ES-I3 (cell line): ENCODE measurements around the gene RAPGEF4.

Experiments used
- H3K36me3 ChIP-seq: 2 replicates; pipeline ENCODE4 v1.6.1; 2013; ENCODE audit warnings: mild to moderate bottlenecking, low read length, control low read depth, moderate library complexity; ENCODE audit not compliant: insufficient read depth
- H3K4me1 ChIP-seq: 2 replicates; pipeline ENCODE4 v1.6.1; 2013; ENCODE audit warnings: mild to moderate bottlenecking, control low read depth, low read length; ENCODE audit not compliant: insufficient read depth
- H3K9ac ChIP-seq: 2 replicates; pipeline ENCODE4 v1.6.1; 2013; ENCODE audit warnings: low read depth, mild to moderate bottlenecking, low read length, moderate library complexity
- H3K9me3 ChIP-seq: 2 replicates; pipeline ENCODE4 v1.6.1; 2013; ENCODE audit warnings: mild to moderate bottlenecking, low read length, moderate library complexity; ENCODE audit not compliant: control insufficient read depth, insufficient read depth

The RAPGEF4 gene

GRCh38 chr2:172711110-172711509 is 24.5 kb upstream of the RAPGEF4 start:
- Histone ChIP-seq H3K9ac (no peak overlapping the region), H3K9me3 (no peaks in the 10 kb centered on the region), H3K36me3 (no peaks in the 10 kb centered on the region), H3K4me1 (no peaks in the 10 kb centered on the region)

GRCh38 chr2:172712251-172712650 is 23.4 kb upstream of the RAPGEF4 start:
- Histone ChIP-seq H3K9me3 (no peaks in the 10 kb centered on the region), H3K9ac (no peak overlapping the region), H3K4me1 (no peaks in the 10 kb centered on the region), H3K36me3 (no peaks in the 10 kb centered on the region)

- no peaks in the 10 kb centered on the region for H3K36me3 ChIP-seq
- H3K4me1 ChIP-seq: no peaks in the 10 kb centered on the region
- no peak overlapping the region for H3K9ac ChIP-seq
- no peaks in the 10 kb centered on the region for H3K9me3 ChIP-seq
These were observed 22.2 kb upstream of the RAPGEF4 start for GRCh38 chr2:172713365-172713875.

GRCh38 chr2:172722481-172722880 is 13.2 kb upstream of the RAPGEF4 start:
- Histone ChIP-seq H3K9me3 (no peaks in the 10 kb centered on the region), H3K4me1 (peaks cover 12% of the 10 kb centered on the region), H3K36me3 (no peaks in the 10 kb centered on the region), H3K9ac (no peak overlapping the region)

GRCh38 chr2:172723286-172723685 is 12.4 kb upstream of the RAPGEF4 start:
- peaks cover 12% of the 10 kb centered on the region for H3K4me1 ChIP-seq
- no peaks in the 10 kb centered on the region for H3K36me3 ChIP-seq
- H3K9me3 ChIP-seq: no peaks in the 10 kb centered on the region
- no peak overlapping the region for H3K9ac ChIP-seq

- no peak overlapping the region for H3K9ac ChIP-seq
These were observed 10.9 kb upstream of the RAPGEF4 start for GRCh38 chr2:172724724-172725123.

GRCh38 chr2:172725284-172725683 is 10.4 kb upstream of the RAPGEF4 start:
- Histone ChIP-seq H3K9me3 (no peaks in the 10 kb centered on the region), H3K4me1 (peaks cover 12% of the 10 kb centered on the region), H3K36me3 (no peaks in the 10 kb centered on the region), H3K9ac (no peak overlapping the region)

More at GRCh38 chr2:172724724-172725123, 10.9 kb upstream of the RAPGEF4 start:
- Histone ChIP-seq H3K9me3 (no peaks in the 10 kb centered on the region), H3K4me1 (peaks cover 12% of the 10 kb centered on the region), H3K36me3 (no peaks in the 10 kb centered on the region)

- Histone ChIP-seq H3K9me3 (no peaks in the 10 kb centered on the region), H3K4me1 (peaks cover 12% of the 10 kb centered on the region), H3K9ac (no peak overlapping the region), H3K36me3 (no peaks in the 10 kb centered on the region)
These were observed 9.9 kb upstream of the RAPGEF4 start for GRCh38 chr2:172725746-172726145.

- Histone ChIP-seq H3K9me3 (no peaks in the 10 kb centered on the region), H3K4me1 (peaks cover 12% of the 10 kb centered on the region), H3K9ac (no peak overlapping the region), H3K36me3 (no peaks in the 10 kb centered on the region)
These were observed 9.4 kb upstream of the RAPGEF4 start for GRCh38 chr2:172726172-172726735.

GRCh38 chr2:172730411-172730810 is 5.2 kb upstream of the RAPGEF4 start:
- Histone ChIP-seq H3K36me3 (no peaks in the 10 kb centered on the region), H3K9ac (no peak overlapping the region), H3K9me3 (no peaks in the 10 kb centered on the region), H3K4me1 (peaks cover 12% of the 10 kb centered on the region)

GRCh38 chr2:172734711-172735581 is 699 bp upstream of the RAPGEF4 start:
- Histone ChIP-seq H3K4me1 (no peaks in the 10 kb centered on the region), H3K9ac (peak overlapping the region; percentile 85; the same call in 1 of the 2 replicates), H3K36me3 (no peaks in the 10 kb centered on the region), H3K9me3 (no peaks in the 10 kb centered on the region)

- Histone ChIP-seq H3K36me3 (no peaks in the 10 kb centered on the region), H3K9ac (peak overlapping the region; percentile 85), H3K9me3 (no peaks in the 10 kb centered on the region), H3K4me1 (no peaks in the 10 kb centered on the region)
These were observed 954 bp downstream of the RAPGEF4 start for GRCh38 chr2:172736424-172737174.

- H3K4me1 ChIP-seq: no peaks in the 10 kb centered on the region
- H3K36me3 ChIP-seq: no peaks in the 10 kb centered on the region
- H3K9me3 ChIP-seq: peaks cover 4% of the 10 kb centered on the region; the same call in 1 of the 2 replicates
- no peak overlapping the region for H3K9ac ChIP-seq
These were observed 4.1 kb downstream of the RAPGEF4 start for GRCh38 chr2:172739661-172740266.

GRCh38 chr2:172740856-172741255 is 5.2 kb downstream of the RAPGEF4 start:
- Histone ChIP-seq H3K36me3 (no peaks in the 10 kb centered on the region), H3K9ac (no peak overlapping the region), H3K4me1 (no peaks in the 10 kb centered on the region), H3K9me3 (peaks cover 4% of the 10 kb centered on the region; the same call in 1 of the 2 replicates)
